ENCODE data around the gene RPH3AL.

GRCh38 chr17:283911-284675, 68.5 kb downstream of the RPH3AL start:
- TF ChIP-seq CTCF (tag by site-specific recombination; IDR thresholded peaks at IDR 0.05) (no peak), PBX3 (CRISPR knock-in tag; IDR thresholded peaks at IDR 0.05) (no peak), ZNF544 (tag by site-specific recombination; IDR thresholded peaks at IDR 0.05) (no peak), ZNF623 (tag by site-specific recombination; IDR thresholded peaks at IDR 0.05) (no peak), ZNF658 (tag by site-specific recombination; IDR thresholded peaks at IDR 0.05) (no peak), ZNF302 (tag by site-specific recombination; IDR thresholded peaks at IDR 0.05; ENCODE audit: low read depth) (no peak), ZBTB20 (tag by site-specific recombination; IDR thresholded peaks at IDR 0.05) (no peak), REST (tag by site-specific recombination; IDR thresholded peaks at IDR 0.05) (no peak)
